Testis (tissue), 2 donors: ENCODE results near the gene ABTB2.
"Not testable (repeated sequence)": the region's sequence is repeated elsewhere in the genome, so short reads cannot be mapped to it uniquely, and the experiment has no call there.

Experiments used
- POLR2A ChIP-seq: fragments of 450-650 bp; IDR thresholded peaks from one replicate; pipeline ENCODE4 v1.6.1; 2017; ENCODE audit warnings: antibody characterized with exemption, mild to moderate bottlenecking, moderate library complexity
- TF ChIP-seq, protein P1 (sequence below), 3 experiments: fragments of 450-650 bp in 2 of 3; fragments of 200-600 bp in 1 of 3; sonication (generic) in 1 of 3; IDR thresholded peaks; one replicate each; pipeline ENCODE4 v1.5.1; 2016 to 2019; ENCODE audit warnings: antibody characterized with exemption in 3 of 3, mild to moderate bottlenecking in 2 of 3, moderate library complexity in 1 of 3

- TF ChIP-seq, protein P1, sequence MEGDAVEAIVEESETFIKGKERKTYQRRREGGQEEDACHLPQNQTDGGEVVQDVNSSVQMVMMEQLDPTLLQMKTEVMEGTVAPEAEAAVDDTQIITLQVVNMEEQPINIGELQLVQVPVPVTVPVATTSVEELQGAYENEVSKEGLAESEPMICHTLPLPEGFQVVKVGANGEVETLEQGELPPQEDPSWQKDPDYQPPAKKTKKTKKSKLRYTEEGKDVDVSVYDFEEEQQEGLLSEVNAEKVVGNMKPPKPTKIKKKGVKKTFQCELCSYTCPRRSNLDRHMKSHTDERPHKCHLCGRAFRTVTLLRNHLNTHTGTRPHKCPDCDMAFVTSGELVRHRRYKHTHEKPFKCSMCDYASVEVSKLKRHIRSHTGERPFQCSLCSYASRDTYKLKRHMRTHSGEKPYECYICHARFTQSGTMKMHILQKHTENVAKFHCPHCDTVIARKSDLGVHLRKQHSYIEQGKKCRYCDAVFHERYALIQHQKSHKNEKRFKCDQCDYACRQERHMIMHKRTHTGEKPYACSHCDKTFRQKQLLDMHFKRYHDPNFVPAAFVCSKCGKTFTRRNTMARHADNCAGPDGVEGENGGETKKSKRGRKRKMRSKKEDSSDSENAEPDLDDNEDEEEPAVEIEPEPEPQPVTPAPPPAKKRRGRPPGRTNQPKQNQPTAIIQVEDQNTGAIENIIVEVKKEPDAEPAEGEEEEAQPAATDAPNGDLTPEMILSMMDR (IDR thresholded peaks at IDR 0.05), result not testable (repeated sequence)
- not testable (repeated sequence) for TF ChIP-seq POLR2A
These were observed 28.5 kb upstream of the ABTB2 start for GRCh38 chr11:34386356-34386755.
